GM21360 (cell line): Measurements from ENCODE around the gene ZER1.
A peak's percentile ranks its signal among the peaks of the same experiment; 100 is the strongest.

Source experiments
- ATAC-seq: cut with Tn5 transposase; IDR thresholded peaks from one replicate; pipeline ENCODE4 v1.9.1; 2021; ENCODE audit warnings: mild to moderate bottlenecking, moderate library complexity; ENCODE audit not compliant: unreplicated experiment

ZER1 gene

GRCh38 chr9:128743421-128743820 is 28.3 kb downstream of the ZER1 start:
- ATAC-seq = no peak

- no peak for ATAC-seq
Observed at GRCh38 chr9:128742401-128742800, 29.3 kb downstream of the ZER1 start.

- ATAC-seq = no peak
Observed at GRCh38 chr9:128735373-128735772, 36.4 kb downstream of the ZER1 start.

- ATAC-seq = no peak
Observed at GRCh38 chr9:128733256-128733655, 38.5 kb downstream of the ZER1 start.

GRCh38 chr9:128732576-128732975 is 39.2 kb downstream of the ZER1 start:
- no peak for ATAC-seq

GRCh38 chr9:128731691-128732090 is 40.0 kb downstream of the ZER1 start:
- no peak for ATAC-seq

DNA sequence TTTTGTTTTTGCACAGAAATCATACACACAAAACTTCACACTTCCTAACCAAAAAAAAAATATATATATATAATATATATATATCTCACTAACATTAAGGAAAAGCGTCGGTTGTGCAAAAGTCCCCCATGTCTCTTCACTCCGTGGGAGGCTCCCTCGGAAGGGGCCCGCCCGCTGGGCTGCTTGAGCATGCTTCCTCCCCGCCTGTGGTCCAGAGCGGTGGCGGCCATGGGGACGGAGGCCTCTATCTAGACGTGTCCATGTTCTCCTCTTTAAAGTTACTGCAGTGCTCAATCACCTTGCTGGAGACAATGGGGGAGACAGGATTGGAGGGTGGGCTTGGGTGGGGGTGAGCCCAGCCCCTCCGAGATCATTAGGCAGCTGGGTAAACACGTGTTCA is 40.6 kb downstream of the ZER1 start:
- no peak for ATAC-seq

DNA sequence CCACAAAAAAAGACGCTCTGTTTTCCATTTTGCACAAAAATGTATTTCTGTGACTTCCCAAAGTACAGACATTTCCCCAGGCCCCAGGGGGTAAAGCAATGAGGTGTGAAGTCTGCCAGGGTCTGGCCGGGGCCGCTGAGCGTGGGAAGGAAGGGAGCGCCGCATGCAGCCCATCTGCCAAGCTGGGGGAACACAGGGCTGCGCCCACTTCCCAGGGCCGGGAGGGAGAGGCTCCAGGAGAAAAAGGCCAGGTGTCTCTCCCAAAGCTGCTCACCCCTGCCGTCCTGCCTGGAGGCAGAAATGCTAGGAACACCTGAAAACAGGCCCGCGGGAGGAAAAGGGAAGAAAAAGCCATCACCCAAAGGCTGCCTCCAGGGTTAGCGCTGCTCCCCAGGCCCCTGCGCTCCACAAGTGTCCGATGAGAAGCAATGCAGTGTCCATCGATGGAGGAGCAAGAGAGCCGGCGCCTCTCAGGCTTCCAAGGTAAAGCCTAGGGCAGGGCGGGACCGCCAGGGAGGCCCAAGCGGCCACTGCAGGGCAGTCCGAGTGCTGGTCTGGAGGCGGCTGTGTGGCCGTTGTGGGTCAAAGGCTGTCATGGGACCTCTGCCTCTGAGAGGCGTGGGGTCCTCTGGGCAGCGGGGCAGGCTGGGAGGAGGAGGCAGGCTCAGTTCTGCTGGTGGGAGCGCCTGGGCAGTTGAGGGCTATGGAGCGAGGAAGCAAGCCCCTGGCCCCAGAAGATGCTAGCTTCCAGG is 41.8 kb downstream of the ZER1 start:
- no peak for ATAC-seq

GRCh38 chr9:128729302-128729701 is 42.4 kb downstream of the ZER1 start:
- no peak for ATAC-seq

DNA sequence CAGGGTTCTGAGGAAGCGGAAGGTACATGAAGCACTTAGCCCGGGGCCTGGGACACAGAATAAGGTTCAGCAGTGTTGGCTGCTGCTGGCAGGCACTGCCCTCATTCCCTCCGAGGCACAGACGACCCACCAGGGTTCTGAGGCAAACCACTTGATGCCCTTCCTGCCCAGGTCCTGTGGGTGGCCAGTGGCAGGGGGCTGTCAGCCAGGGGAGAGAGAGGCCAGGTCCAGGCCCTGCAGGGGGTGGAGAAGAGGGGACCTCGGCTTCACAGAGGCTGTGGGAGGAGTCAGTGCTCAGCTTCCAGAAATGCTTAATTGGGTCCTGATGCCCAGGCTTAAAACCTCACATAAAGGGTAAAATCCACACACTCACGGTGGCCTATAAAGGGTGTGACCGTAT is 43.4 kb downstream of the ZER1 start:
- no peak for ATAC-seq

GRCh38 chr9:128727640-128728248 is 44.0 kb downstream of the ZER1 start:
- ATAC-seq = no peak

GRCh38 chr9:128724744-128725211 is 46.9 kb downstream of the ZER1 start:
- ATAC-seq = peak; percentile 14

GRCh38 chr9:128723866-128724743 is 47.6 kb downstream of the ZER1 start, which contains the start of gene ZDHHC12:
ZDHHC12 (minus strand) TSS chr9:128724127; CDS start chr9:128724093, 34 bp downstream.
- peak; percentile 93 for ATAC-seq

- ATAC-seq = no peak
Observed at GRCh38 chr9:128723352-128723865, 48.3 kb downstream of the ZER1 start.

- ATAC-seq = no peak
Observed at GRCh38 chr9:128722380-128723351, 49.1 kb downstream of the ZER1 start.

- ATAC-seq = no peak
Observed at GRCh38 chr9:128721487-128722010, 50.2 kb downstream of the ZER1 start.

GRCh38 chr9:128720841-128721486 is 50.8 kb downstream of the ZER1 start:
- ATAC-seq = no peak

- ATAC-seq = no peak
Observed at GRCh38 chr9:128719919-128720605, 51.7 kb downstream of the ZER1 start.

DNA sequence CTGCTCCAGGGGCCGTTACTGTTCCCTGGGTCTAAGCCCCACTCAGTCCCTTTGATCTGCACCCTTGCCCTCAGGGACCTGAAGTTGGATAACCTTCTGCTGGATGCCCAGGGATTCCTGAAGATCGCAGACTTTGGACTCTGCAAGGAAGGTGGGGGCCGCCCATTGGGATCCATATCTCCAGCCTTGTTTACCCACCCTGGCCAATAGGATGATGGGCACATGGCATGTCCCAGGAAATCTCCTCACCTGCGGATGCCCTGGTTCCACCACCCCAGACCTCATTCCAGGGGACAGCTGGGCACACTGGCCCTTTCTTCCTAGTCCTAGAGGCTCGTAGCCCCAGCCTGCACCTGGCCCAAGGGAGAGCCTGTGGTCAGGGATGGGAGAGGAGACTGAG is 53.3 kb downstream of the ZER1 start:
- ATAC-seq = no peak
